Activated gamma-delta T cell treated with anti-CD3 and anti-CD28 coated beads, Interleukin-2, amount 50 U/mL, for 16 hours (primary cell): ENCODE measurements around the gene C1orf105.

ENCODE experiments used
- DNase-seq: peaks from one replicate; pipeline ENCODE4 v3.0.0-alpha.2; 2020; ENCODE audit warnings: low read depth

The C1orf105 gene

GRCh38 chr1:172397221-172397620 is 23.3 kb upstream of the C1orf105 start:
- no peak for DNase-seq

GRCh38 chr1:172397633-172398032 is 22.9 kb upstream of the C1orf105 start:
- no peak for DNase-seq

GRCh38 chr1:172398193-172398592 is 22.3 kb upstream of the C1orf105 start:
- DNase-seq, result no peak

- no peak for DNase-seq
Observed at GRCh38 chr1:172398970-172399755, 21.3 kb upstream of the C1orf105 start.

DNA sequence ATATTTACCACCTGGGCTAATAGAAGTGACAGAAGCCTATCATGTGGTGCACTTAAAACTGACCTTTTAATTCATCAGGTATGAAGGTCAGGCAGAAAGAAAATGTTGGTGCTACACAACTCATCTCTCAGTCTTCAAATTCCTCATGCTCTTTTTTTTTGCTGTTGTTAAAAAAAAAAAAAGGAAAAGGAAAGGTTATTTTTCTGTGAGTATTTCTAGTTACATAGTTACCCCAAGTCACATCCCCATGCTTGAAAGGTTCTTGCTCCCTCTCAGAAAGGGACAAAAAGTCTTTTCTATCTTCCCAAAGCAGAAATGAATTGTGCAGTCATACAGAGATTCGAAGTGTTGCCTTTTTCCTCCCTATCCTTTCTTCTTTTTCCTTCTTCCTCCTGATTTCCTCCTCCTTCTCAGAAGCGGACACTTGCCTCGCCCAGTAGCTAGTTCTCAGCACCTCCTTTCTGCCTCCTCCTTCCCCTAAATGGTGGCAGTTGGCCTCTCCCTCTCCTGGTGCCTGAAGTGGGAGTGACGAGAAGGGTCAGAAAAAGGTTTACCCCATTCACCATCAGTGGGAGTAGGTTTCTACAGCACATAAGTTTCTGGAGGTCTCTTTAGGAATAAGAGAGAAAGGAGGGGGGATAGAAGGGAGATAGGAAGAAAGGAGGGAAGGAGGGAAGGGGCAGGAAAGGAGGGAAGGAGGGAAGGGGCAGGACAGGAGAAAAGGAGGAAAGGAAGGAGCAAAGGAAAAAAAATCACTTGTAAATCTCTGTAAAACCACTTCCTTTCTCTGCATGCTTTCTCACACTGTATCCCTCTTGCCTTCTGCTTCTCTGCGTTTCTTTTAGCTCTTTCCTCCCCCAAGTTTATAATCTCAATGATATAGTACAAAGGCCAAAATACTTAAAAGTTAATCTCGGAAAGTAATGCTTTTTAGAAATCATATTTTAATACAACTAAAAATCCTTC is 20.4 kb upstream of the C1orf105 start:
- no peak for DNase-seq

DNA sequence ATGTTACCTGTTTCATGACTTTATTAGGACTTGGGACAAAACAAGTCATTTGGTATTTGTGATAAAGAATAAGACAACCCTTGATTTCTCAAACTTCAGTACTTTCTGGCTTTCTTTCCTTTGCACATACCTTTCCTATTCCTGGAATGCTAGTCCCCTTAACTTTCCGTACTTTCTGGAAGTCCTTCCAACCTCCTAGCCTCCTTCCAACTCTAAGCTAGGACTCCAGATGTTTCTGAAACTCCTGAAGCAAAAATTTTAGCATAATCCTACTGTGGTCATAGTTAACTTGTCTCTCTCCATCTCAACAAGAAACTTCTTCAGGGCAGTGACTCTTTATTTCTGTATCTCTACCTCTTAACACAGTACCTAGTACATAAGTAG is 19.8 kb upstream of the C1orf105 start:
- DNase-seq, result no peak

DNA sequence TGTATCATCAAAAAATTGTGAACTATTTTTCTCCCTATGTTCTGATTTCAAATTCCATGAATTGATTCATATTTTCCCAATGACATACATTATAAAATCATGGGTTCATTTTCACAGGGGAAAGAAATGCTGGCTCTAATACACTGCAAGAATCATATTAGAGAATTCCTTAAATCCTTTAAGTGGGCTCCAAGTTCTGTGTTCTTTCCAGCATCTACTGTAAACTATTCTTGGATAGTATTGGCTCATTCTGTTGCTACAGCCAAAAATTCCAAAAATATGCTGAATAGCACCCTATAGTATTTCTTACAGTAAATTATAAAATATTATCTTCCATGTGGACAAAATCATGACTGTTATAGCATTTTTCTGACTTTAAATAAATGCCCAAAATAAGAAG is 19.0 kb upstream of the C1orf105 start:
- DNase-seq, result no peak

DNA sequence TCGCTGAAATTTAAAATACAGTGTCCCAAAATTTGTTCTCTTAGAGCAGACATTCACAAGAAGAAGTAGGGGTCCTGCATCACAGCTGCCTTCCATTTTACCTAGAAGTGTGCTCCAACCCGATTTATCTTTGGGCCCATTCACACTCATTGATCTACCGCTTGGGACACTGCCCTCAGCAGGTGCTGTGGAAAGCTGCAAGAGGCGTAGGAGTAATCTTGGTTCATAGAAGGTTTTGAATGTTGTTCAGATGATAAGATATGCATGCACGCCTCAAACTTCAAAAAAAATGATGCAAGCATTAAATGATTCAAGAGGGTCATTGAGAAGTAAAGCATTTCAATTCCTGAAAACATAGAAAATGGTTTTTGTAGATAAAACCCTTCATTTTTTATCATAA is 18.6 kb upstream of the C1orf105 start:
- no peak for DNase-seq

DNA sequence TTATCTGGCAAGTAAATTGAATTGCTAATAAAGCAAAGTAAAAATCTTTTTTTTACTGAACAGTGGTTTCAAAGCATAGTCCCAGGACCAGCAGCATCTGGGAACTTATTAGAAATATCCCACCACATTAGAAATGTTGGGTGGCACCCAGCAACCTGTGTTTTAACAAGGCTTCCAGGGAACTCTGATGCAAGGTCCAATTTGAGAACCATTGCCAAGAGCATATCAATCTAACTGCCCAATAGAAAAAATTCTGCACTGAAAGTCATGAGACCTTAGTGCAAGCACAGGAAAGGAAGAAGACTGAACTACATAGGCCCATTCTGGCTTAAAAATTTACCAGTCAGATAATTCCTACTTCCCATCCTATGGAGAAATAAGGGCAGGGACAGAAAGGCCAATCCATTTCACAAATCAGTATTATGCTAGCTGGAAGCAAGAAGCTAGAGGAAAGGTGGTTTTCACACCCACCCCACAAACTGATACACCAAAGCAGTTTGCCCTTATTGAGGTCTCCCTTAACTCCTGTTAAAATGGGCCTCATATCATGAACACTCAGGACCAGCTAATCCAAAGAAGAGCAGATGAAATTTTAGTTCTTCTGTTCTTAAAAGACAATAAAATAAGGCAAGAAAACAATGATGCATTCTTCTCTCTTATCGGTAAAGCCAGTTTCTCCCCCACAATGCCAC is 17.5 kb upstream of the C1orf105 start:
- no peak for DNase-seq

DNA sequence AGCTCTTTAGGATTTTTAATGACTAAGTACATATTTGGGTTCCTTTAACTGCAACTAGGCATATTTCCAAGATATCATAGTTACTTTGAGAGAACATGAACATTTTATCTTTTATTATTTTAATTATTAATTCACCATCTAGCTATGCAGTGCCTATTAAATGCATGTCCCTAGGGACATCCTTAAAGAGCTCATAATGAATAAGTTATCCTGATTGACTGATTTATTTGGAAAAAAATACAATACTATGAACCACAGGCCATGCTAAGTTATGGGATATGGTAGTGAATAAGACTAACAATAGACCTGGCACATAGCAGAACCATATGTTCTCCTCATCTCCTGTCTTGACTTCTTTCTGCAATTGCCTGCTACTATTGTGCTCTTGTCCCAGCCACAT is 16.4 kb upstream of the C1orf105 start:
- no peak for DNase-seq

GRCh38 chr1:172405912-172406311 is 14.6 kb upstream of the C1orf105 start:
- no peak for DNase-seq

DNA sequence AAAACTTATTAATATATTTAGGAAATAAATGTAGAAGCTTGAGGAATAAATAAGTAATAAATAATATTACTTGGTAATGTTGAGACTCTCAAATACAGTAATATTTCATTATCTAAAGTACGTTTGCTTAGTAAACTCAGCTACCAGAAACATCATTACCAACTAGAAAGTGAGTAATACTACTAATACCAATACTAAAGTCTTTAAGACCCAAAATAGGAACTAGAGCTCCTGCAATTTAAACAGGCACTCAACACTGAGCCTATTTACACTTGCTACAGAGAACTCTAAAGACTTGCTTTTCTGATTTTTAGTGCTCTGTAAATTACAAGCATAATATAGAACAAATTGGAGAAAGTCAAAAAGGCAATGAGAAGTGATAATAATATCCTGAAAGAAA is 13.5 kb upstream of the C1orf105 start:
- DNase-seq, result no peak

GRCh38 chr1:172408958-172409357 is 11.5 kb upstream of the C1orf105 start:
- DNase-seq, result no peak

DNA sequence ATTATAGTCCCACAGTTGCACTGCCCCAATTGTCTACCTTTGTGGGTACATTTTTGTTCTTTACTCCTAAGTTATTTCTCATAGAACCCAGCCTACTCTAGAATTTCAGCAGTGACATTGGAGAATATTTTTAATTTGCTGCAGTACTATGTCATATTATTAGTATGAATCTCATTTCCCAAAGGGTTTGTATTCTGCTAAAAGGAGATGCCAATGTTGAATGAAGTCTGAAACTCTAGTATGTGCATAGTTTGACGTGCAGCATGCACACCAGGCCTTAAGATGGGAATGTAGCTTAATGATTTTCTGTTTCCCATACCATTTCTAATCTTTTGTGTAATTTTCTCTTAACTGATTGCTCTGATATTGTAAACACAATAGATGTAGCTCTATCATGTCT is 10.5 kb upstream of the C1orf105 start:
- DNase-seq, result no peak

GRCh38 chr1:172411791-172412338 is 8.6 kb upstream of the C1orf105 start:
- DNase-seq, result no peak

GRCh38 chr1:172414331-172414730 is 6.2 kb upstream of the C1orf105 start:
- no peak for DNase-seq

DNA sequence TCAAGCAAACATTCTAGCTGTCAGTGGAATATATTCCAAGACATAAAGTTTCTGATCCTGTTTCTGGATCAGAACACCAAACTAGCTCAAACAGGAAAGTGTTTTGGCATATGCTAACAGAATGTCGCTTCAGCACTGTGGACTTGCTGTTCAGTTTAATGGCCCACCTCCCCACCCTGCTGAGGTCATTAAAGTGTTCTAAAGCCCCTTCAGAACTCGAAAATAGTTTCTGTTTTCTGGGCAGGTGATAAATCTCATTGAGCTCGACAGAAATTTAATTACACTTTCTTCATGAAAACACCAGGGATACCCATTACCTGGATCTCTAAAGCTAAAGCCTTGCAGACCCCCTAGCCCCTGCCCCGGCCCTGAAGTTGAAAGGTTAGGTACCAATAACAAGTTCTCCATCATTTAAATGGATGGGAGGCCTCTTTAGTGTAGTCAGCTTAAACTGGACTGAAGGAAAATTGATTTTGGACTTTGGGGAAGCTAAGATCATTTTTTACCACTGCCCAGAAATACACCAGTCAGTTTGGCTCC is 3.9 kb upstream of the C1orf105 start:
- no peak for DNase-seq

DNA sequence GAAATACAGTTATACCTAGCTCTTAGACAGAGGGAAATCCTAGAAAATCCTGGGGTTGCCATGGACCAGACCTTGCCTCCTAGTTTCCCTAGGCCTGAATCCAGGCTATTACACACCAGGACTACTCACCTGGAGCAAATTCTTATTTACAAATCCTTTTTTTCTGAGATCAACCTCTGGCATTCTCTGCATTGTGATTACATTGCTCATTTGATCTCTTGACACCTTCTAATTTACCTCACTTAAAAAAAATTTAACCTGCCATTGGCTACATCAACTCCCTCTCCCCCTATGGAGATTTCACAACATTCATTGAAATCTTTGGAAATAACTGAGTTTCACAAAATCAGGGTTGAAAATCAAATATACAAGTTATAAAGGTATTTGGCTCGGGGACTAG is 2.9 kb upstream of the C1orf105 start:
- no peak for DNase-seq

DNA sequence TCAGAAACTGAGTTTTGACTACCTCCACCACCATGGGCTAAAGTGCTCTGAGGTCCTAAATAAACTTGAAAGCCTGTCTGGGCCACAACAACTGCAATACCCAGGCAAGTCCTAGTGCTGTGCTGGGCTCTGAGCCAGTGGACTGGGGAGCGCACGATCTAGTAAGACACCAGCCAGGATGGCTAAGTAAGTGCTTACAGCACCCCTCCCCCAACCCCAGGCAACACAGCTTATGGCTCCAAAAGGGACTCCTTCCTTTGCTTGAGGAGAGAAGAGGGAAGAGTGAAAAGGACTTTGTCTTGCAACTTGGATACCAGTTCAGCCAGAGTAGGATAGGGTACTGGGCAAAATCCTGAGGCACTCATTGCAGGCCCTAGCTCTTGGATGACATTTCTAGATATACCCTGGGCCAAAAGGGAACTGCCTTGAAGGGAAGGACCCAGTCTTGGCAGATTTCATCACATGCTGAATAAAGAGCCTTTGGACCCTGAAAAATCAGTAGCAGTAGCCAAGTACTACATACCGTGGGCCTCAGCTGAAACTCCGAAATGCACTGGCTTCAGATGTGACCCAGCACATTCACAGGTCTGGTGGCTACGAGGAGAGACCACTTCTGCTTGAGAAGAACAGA is 1.6 kb downstream of the C1orf105 start:
- DNase-seq, result no peak

DNA sequence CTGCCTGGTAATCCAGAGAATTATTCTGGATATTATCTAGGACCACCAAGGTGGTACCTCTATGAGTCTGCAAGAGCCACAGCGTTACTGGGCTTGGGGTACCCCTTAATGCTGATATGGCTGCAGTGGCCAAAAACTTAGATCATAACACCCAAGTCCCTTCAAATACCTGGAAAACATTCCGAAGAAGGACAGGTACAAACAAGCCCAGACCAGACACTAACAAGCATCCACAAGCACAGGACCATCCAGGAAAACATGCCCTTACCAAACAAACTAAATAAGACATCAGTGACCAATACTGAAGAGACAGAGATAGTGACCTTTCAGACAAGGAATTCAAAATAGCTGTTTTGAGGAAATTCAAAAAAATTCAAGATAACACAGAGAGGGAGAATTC is 2.9 kb downstream of the C1orf105 start:
- DNase-seq, result no peak

- no peak for DNase-seq
Observed at GRCh38 chr1:172425339-172425738, 4.9 kb downstream of the C1orf105 start.

GRCh38 chr1:172427191-172427590 is 6.7 kb downstream of the C1orf105 start:
- DNase-seq, result no peak
